AG04449 (cell line): ENCODE results near the gene RALGDS.

Source experiments
- CTCF ChIA-PET: fragments of 350-600 bp; formaldehyde crosslinking; extraction: SDS; loops from one replicate; lab custom pipeline; 2021; ENCODE audit warnings: antibody characterized with exemption; lab: Yijun Ruan, JAX
- POLR2A ChIA-PET: fragments of 400-600, 350-600 bp; formaldehyde crosslinking; extraction: SDS; loops from one replicate; lab custom pipeline; 2020; ENCODE audit warnings: antibody characterized with exemption, inconsistent platforms; lab: Yijun Ruan, JAX
- DNase-seq: peaks from one replicate; pipeline ENCODE4 v3.0.0-alpha.2; 2010; ENCODE audit warnings: low read depth, low spot score
- H3K4me3 ChIP-seq: 2 replicates; pipeline ENCODE4 v1.5.1; 2011; ENCODE audit warnings: low read depth, mild to moderate bottlenecking, control low read depth, low read length
- CTCF ChIP-seq: IDR thresholded peaks from one replicate; pipeline ENCODE4 v1.5.1; 2011; ENCODE audit warnings: mild to moderate bottlenecking, moderate library complexity, low read length, control low read depth, inconsistent platforms; ENCODE audit not compliant: insufficient read depth; ENCODE audit errors: missing control alignments

RALGDS gene

GRCh38 chr9:133104718-133105460, 16.2 kb downstream of the RALGDS start:
- TF ChIP-seq CTCF: no peak
- ChIA-PET POLR2A (no interaction called here), CTCF (interaction anchor here (1.2 to 30.1 kb wide), 6 partner anchors 9 to 57 kb away, joined by 3 to 739 read pairs (median 10); no protein-coding TSS in a partner anchor)
- no peak overlapping the region for H3K4me3 ChIP-seq
- no peak for DNase-seq

- ChIA-PET POLR2A (no interaction called here), CTCF (interaction anchor here (0.6 to 30.1 kb wide), 11 partner anchors 9 to 56 kb away, joined by 3 to 739 read pairs (median 7); no protein-coding TSS in a partner anchor)
- TF ChIP-seq CTCF: no peak
- no peak for DNase-seq
- no peak overlapping the region for H3K4me3 ChIP-seq
Measured at GRCh38 chr9:133103987-133104505, 17.0 kb downstream of the RALGDS start.

GRCh38 chr9:133103183-133103986, 17.7 kb downstream of the RALGDS start:
- TF ChIP-seq CTCF: peak; percentile 90
- ChIA-PET CTCF (interaction anchor here (0.6 to 30.1 kb wide), 22 partner anchors 8 to 77 kb away, joined by 3 to 739 read pairs (median 4); no protein-coding TSS in a partner anchor), POLR2A (no interaction called here)
- H3K4me3 ChIP-seq: no peak overlapping the region
- DNase-seq: no peak

GRCh38 chr9:133102190-133103021, 18.6 kb downstream of the RALGDS start:
- POLR2A ChIA-PET: no interaction called here
- H3K4me3 ChIP-seq: no peak overlapping the region
- CTCF ChIA-PET: interaction anchor here (0.7 to 30.1 kb wide), 22 partner anchors 8 to 78 kb away, joined by 3 to 739 read pairs (median 4); partner anchors contain the start of gene GBGT1
- no peak for TF ChIP-seq CTCF
- DNase-seq: no peak

GRCh38 chr9:133101356-133102189, 19.5 kb downstream of the RALGDS start:
- ChIA-PET CTCF (interaction anchor here (0.9 to 30.1 kb wide), 13 partner anchors 7 to 66 kb away, joined by 3 to 739 read pairs (median 7); partner anchors contain the start of gene GBGT1), POLR2A (no interaction called here)
- no peak for DNase-seq
- TF ChIP-seq CTCF: no peak
- no peak overlapping the region for H3K4me3 ChIP-seq
